Endothelial cell of umbilical vein (primary cell): ENCODE data around the gene KRT79. TPM values are rescaled to one million over a fixed set of nuclear protein-coding genes. Genes with fewer than 3 reads are reported as not detected.

Experiments
- BruUV-seq: library from RNA; stranded (reverse); fragments of 400-500 nt; replicated peaks from 2 replicates; lab custom pipeline; 2021; lab: Mats Ljungman, UMichigan
- CTCF ChIA-PET: fragments of 300-600, 350-600 bp; sonication (Branson Sonifier 250); formaldehyde crosslinking; loops from one replicate; lab custom pipeline; 2021; ENCODE audit warnings: antibody characterized with exemption, inconsistent platforms; lab: Charles Lee
- POLR2A ChIA-PET: fragments of 300-600, 350-600 bp; sonication (Branson Sonifier 250); formaldehyde crosslinking; loops from one replicate; lab custom pipeline; 2021; ENCODE audit warnings: antibody characterized with exemption, inconsistent platforms; lab: Charles Lee
- DNase-seq: peaks from one replicate; pipeline ENCODE4 v3.0.0-alpha.2; 2011; ENCODE audit warnings: low read depth, low spot score
- FAIRE-seq: peaks from 2 replicates; lab custom pipeline; 2011; peaks lifted over from hg19 to GRCh38; lab: Jason Lieb, UNC
- H2AFZ ChIP-seq: 2 replicates; pipeline ENCODE4 v1.6.0; 2012; ENCODE audit warnings: low read depth, low read length, control low read depth, inconsistent platforms
- H3K27ac ChIP-seq: 2 replicates; pipeline ENCODE4 v1.5.1; 2011; ENCODE audit warnings: low read depth, mild to moderate bottlenecking, control low read depth, low read length, moderate library complexity; ENCODE audit not compliant: insufficient read depth
- H3K27me3 ChIP-seq, 2 experiments: 2 replicates each; pipeline versions ENCODE4 v1.6.0 to v1.6.1; 2011; ENCODE audit warnings: low read length in 2 of 2, mixed read lengths in 1 of 2; ENCODE audit not compliant: control insufficient read depth in 2 of 2, insufficient read depth in 2 of 2
- H3K36me3 ChIP-seq, 2 experiments: 2 replicates in 1 of 2; 3 replicates in 1 of 2; pipeline ENCODE4 v1.5.1; 2011; ENCODE audit warnings: low read length in 2 of 2, mild to moderate bottlenecking in 1 of 2, moderate library complexity in 1 of 2; ENCODE audit not compliant: control insufficient read depth in 2 of 2, insufficient read depth in 2 of 2; ENCODE audit errors: extremely low read depth in 1 of 2
- H3K4me1 ChIP-seq: 3 replicates; pipeline ENCODE4 v1.5.1; 2011; ENCODE audit warnings: mild to moderate bottlenecking, low read length; ENCODE audit not compliant: control insufficient read depth, insufficient read depth; ENCODE audit errors: extremely low read depth
- H3K4me2 ChIP-seq: 2 replicates; pipeline ENCODE4 v1.6.1; 2011; ENCODE audit warnings: low read length, control low read depth, mixed read lengths; ENCODE audit not compliant: insufficient read depth
- H3K4me3 ChIP-seq, 3 experiments: fragments of 200-600 bp in 1 of 3; sonication (generic), shearing (Covaris generic) in 1 of 3; replicated peaks in 1 of 3; 2 replicates each; pipeline ENCODE4 v1.5.1; 2011 to 2016; ENCODE audit warnings: control low read depth in 3 of 3, low read length in 3 of 3, mild to moderate bottlenecking in 2 of 3, inconsistent platforms in 1 of 3, low read depth in 1 of 3, moderate library complexity in 1 of 3; ENCODE audit not compliant: insufficient read depth in 1 of 3
- H3K79me2 ChIP-seq: 2 replicates; pipeline ENCODE4 v1.6.0; 2012; ENCODE audit warnings: low read length, inconsistent platforms; ENCODE audit not compliant: control insufficient read depth, insufficient read depth
- H3K9ac ChIP-seq: replicated peaks from 2 replicates; pipeline ENCODE3; 2011; ENCODE audit warnings: low read length, control low read depth; ENCODE audit not compliant: insufficient read depth; ENCODE audit errors: extremely low read depth
- H3K9me1 ChIP-seq: replicated peaks from 3 replicates; pipeline ENCODE4 v1.6.0; 2011; ENCODE audit warnings: mild to moderate bottlenecking, low read length; ENCODE audit not compliant: control insufficient read depth, insufficient read depth; ENCODE audit errors: extremely low read depth
- H3K9me3 ChIP-seq: replicated peaks from 2 replicates; pipeline ENCODE4 v1.5.1; 2012; ENCODE audit warnings: low read length, inconsistent platforms; ENCODE audit not compliant: control insufficient read depth, insufficient read depth
- H4K20me1 ChIP-seq: replicated peaks from 2 replicates; pipeline ENCODE3; 2011; ENCODE audit warnings: mild to moderate bottlenecking, low read length; ENCODE audit not compliant: control insufficient read depth, insufficient read depth; ENCODE audit errors: extremely low read depth
- EZH2 ChIP-seq: IDR thresholded peaks from 2 replicates; pipeline ENCODE4 v1.6.1; 2012; ENCODE audit warnings: borderline replicate concordance, low read depth, mild to moderate bottlenecking, moderate library complexity, low read length, inconsistent platforms; ENCODE audit not compliant: severe bottlenecking
- FOS ChIP-seq: IDR thresholded peaks from 2 replicates; pipeline ENCODE4 v1.6.1; 2011; ENCODE audit warnings: mild to moderate bottlenecking, low read length, moderate library complexity, borderline replicate concordance; ENCODE audit not compliant: insufficient read depth
- GATA2 ChIP-seq: IDR thresholded peaks from 2 replicates; pipeline ENCODE4 v1.7.0; 2011; ENCODE audit warnings: low read depth, mild to moderate bottlenecking, moderate library complexity, mixed read lengths, low read length; ENCODE audit not compliant: insufficient read length, insufficient read depth
- JUN ChIP-seq: IDR thresholded peaks from 2 replicates; pipeline ENCODE4 v1.6.1; 2011; ENCODE audit warnings: borderline replicate concordance, low read depth; ENCODE audit not compliant: insufficient read length, insufficient read depth
- MYC ChIP-seq: IDR thresholded peaks from one replicate; pipeline ENCODE4 v1.6.1; 2011; ENCODE audit warnings: mild to moderate bottlenecking, low read depth, low read length
- POLR2A ChIP-seq: IDR thresholded peaks from 2 replicates; pipeline ENCODE4 v1.6.1; 2012; ENCODE audit warnings: low read depth, mild to moderate bottlenecking, control low read depth, low read length
- POLR2AphosphoS5 ChIP-seq: IDR thresholded peaks from 2 replicates; pipeline ENCODE4 v1.6.1; 2012; ENCODE audit warnings: low read depth, mild to moderate bottlenecking, control low read depth, low read length, moderate library complexity; ENCODE audit not compliant: insufficient read depth
- dilution Hi-C: fragments of 300-500 bp; cut with MboI; formaldehyde crosslinking; loops from one replicate; pipeline ENCODE4 v1.15.0; 2019; ENCODE audit warnings: low sequenced_read_pairs; ENCODE audit not compliant: extremely low pct_ligation_motif_present
- intact Hi-C: fragments of 100-400 bp; cut with micrococcal nuclease; formaldehyde crosslinking; loops from one replicate; pipeline ENCODE4 v1.10.0; 2022
- polyA plus RNA-seq, 4 experiments: library from polyadenylated mRNA; depleted of rRNA in 3 of 4; stranded (reverse) in 3 of 4; unstranded in 1 of 4; fragments of >200 nt; gene quantifications; 2 replicates each; pipeline versions ENCODE4 v1.2.1 to v1.2.3, GENCODE V29; 2011 to 2012; ENCODE audit warnings: missing spikeins in 1 of 4
- total RNA-seq: library from RNA; stranded (reverse); gene quantifications from 2 replicates; pipeline ENCODE4 v1.2.3, GENCODE V29; 2021
- TF ChIP-seq, protein P1 (sequence below), 2 donors: IDR thresholded peaks; 1 replicate in 1 of 2; 2 replicates in 1 of 2; pipeline ENCODE4 v1.5.1; 2011; ENCODE audit warnings: low read length in 2 of 2, mild to moderate bottlenecking in 2 of 2, moderate library complexity in 2 of 2, control low read depth in 1 of 2, inconsistent platforms in 1 of 2, low read depth in 1 of 2; ENCODE audit not compliant: insufficient read depth in 1 of 2; ENCODE audit errors: extremely low read depth in 1 of 2
- TF ChIP-seq, protein P2 (sequence below): IDR thresholded peaks from 2 replicates; pipeline ENCODE4 v1.6.1; 2011; ENCODE audit not compliant: insufficient read depth, insufficient read length

The KRT79 gene
- total and polyA plus RNA-seq, 2 donors (not counting 3 experiments of a cell fraction or from before 2014, with no cell fraction given) = not detected

DNA sequence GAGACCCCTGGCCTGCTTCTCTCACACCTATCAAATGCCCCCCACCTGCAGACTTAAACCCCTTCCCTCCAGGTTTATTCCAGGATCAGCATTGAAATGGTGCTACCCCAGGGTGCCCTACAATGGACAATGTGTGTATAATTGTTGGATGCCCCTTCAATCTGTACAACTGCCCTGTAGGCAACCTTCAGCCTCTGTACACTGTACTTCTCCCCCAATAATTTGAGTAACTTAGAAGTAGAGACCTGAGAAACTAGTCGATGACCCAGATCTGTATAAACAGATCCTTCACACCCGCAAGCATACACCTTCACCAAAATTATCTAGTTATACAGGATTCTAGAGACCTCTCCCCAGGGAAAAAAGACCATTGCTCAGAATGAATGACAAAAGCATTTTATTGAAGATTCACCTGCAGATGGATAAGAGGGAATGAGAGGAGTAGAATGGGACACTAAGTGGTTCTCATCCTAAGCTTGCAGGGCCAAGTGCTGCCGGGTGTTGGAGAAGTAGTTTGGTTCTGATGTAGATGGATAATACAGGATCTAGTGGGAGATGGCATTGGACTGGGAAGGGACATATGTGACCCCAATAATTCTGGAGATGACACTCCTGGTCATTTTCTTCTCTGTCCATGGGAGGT lies 27.8 kb downstream of the KRT79 start:
- Histone ChIP-seq H3K36me3 (no peaks in the 10 kb centered on the region), H3K4me2 (no peak overlapping the region), H3K9me1 (no peaks in the 10 kb centered on the region), H2AFZ (no peak overlapping the region), H3K79me2 (no peaks in the 10 kb centered on the region), H3K4me1 (no peaks in the 10 kb centered on the region), H4K20me1 (no peaks in the 10 kb centered on the region), H3K4me3 (no peak overlapping the region), H3K9me3 (no peaks in the 10 kb centered on the region), H3K27ac (no peak overlapping the region), H3K9ac (no peak overlapping the region), H3K27me3 (peaks cover 0 to 5% of the 10 kb centered on the region in 2 experiments)
- TF ChIP-seq GATA2 (no peak), MYC (no peak), EZH2 (no peak), POLR2AphosphoS5 (no peak), JUN (no peak), POLR2A (no peak), FOS (no peak)
- TF ChIP-seq, protein P1, sequence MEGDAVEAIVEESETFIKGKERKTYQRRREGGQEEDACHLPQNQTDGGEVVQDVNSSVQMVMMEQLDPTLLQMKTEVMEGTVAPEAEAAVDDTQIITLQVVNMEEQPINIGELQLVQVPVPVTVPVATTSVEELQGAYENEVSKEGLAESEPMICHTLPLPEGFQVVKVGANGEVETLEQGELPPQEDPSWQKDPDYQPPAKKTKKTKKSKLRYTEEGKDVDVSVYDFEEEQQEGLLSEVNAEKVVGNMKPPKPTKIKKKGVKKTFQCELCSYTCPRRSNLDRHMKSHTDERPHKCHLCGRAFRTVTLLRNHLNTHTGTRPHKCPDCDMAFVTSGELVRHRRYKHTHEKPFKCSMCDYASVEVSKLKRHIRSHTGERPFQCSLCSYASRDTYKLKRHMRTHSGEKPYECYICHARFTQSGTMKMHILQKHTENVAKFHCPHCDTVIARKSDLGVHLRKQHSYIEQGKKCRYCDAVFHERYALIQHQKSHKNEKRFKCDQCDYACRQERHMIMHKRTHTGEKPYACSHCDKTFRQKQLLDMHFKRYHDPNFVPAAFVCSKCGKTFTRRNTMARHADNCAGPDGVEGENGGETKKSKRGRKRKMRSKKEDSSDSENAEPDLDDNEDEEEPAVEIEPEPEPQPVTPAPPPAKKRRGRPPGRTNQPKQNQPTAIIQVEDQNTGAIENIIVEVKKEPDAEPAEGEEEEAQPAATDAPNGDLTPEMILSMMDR (IDR thresholded peaks at IDR 0.05; ENCODE audit: extremely low read depth in 1 of 2, insufficient read depth in 1 of 2, low read depth in 1 of 2, low read length in 2 of 2) = no peak
- TF ChIP-seq, protein P2, sequence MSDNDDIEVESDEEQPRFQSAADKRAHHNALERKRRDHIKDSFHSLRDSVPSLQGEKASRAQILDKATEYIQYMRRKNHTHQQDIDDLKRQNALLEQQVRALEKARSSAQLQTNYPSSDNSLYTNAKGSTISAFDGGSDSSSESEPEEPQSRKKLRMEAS = no peak
- dilution Hi-C loops (no loop called here), intact Hi-C loops (no loop called here)
- BruUV-seq = no TSS peak
- ChIA-PET POLR2A (no interaction called here), CTCF (no interaction called here)
- DNase-seq = no peak
- FAIRE-seq = no peak
